Vagina (tissue), 2 donors: ENCODE results near the gene COL12A1. TPM values are rescaled to one million over a fixed set of nuclear protein-coding genes. Genes with fewer than 3 reads are reported as not detected.

Source experiments
- DNase-seq, 2 donors: peaks; one replicate each; pipeline ENCODE4 v3.0.0-alpha.2; 2017; ENCODE audit errors: extremely low spot score in 2 of 2
- H3K27ac ChIP-seq: fragments of 200-600 bp; sonication (generic); one replicate; pipeline ENCODE4 v1.5.1; 2019
- H3K27me3 ChIP-seq: fragments of 200-600 bp; sonication (generic); one replicate; pipeline ENCODE4 v1.5.1; 2019
- H3K36me3 ChIP-seq, 2 donors: fragments of 200-600 bp; sonication (generic); one replicate each; pipeline ENCODE4 v1.5.1; 2017 to 2019
- H3K4me1 ChIP-seq: fragments of 200-600 bp; sonication (generic); one replicate; pipeline ENCODE4 v1.5.1; 2019
- H3K4me3 ChIP-seq, 2 donors: fragments of 200-600 bp; sonication (generic); 1 replicate in 1 of 2; 2 replicates in 1 of 2; pipeline ENCODE4 v1.5.1; 2016 to 2019
- H3K9me3 ChIP-seq: fragments of 200-600 bp; sonication (generic); one replicate; pipeline ENCODE4 v1.5.1; 2019
- CTCF ChIP-seq, 3 experiments: fragments of 450-650 bp in 2 of 3; fragments of 200-600 bp in 1 of 3; sonication (generic) in 1 of 3; IDR thresholded peaks; one replicate each; pipeline ENCODE4 v1.5.1; 2017 to 2019; ENCODE audit warnings: antibody characterized with exemption in 3 of 3, mild to moderate bottlenecking in 2 of 3, moderate library complexity in 2 of 3
- POLR2A ChIP-seq, 2 donors: fragments of 450-650 bp; IDR thresholded peaks; one replicate each; pipeline ENCODE4 v1.6.1; 2017; ENCODE audit warnings: antibody characterized with exemption in 2 of 2, mild to moderate bottlenecking in 2 of 2, moderate library complexity in 2 of 2
- POLR2AphosphoS5 ChIP-seq, 2 donors: sonication (generic); formaldehyde crosslinking; IDR thresholded peaks; one replicate each; pipeline ENCODE4 v1.9.0; 2017; ENCODE audit warnings: antibody characterized with exemption in 2 of 2, mild to moderate bottlenecking in 2 of 2, low read depth in 1 of 2; ENCODE audit not compliant: insufficient read depth in 1 of 2
- intact Hi-C: fragments of 100-400 bp; cut with DNase I; formaldehyde crosslinking; loops from one replicate; pipeline ENCODE4 v1.15.1; 2023
- total RNA-seq: library from RNA; depleted of rRNA; stranded (reverse); fragments of >200 nt; gene quantifications from one replicate; pipeline ENCODE4 v1.2.3, GENCODE V29; 2016

COL12A1 gene
- total RNA-seq, 1 donor from 2014 or later = 130 TPM

DNA sequence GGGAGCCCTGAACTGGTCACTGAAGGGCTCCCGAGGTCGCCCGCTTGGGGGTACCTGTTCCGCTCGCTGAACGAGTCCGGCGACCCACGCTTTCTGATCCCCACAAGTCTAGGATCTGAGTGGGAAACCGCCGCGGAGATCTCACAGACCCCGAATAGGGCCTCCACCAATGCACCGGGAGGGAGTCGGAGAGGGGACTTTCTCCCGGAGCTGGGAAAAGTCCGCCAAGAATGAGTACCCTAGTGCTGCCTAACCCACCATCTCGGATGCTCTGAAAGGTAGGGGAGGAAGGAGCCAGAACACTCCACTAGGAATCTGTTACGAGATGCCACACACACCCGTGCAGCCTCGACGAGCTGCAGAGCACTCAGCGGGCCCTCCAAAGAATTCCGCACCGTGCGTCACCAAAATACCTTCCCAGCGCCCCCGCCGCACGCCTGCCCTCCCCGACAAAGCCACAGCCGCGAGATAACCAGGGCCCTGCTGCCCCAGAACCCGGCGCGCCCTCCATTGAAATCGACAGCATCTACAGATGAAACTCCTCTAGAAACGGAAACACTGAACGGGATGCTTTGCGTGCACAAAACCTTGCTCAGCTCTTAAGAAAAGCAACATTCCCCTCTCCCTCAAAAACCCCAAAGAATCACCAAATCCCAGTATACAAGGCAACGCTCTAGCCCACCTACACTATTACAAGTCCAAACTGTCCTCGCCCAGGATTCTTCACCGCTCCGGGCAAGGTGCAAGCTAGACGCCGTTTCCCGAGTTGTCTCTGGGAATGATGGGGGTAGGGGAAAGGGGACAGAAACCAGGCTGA, 686 bp downstream of the COL12A1 start:
- Histone ChIP-seq H3K27me3 (no peaks in the 10 kb centered on the region), H3K9me3 (no peaks in the 10 kb centered on the region), H3K4me3 (peak overlapping the region; percentile 66 to 79), H3K36me3 (no peaks in the 10 kb centered on the region), H3K27ac (peak overlapping the region; percentile 87), H3K4me1 (peaks cover 54% of the 10 kb centered on the region)
- no peak for TF ChIP-seq POLR2AphosphoS5 (IDR thresholded peaks at IDR 0.05; ENCODE audit: insufficient read depth in 1 of 2, low read depth in 1 of 2)
- no peak for TF ChIP-seq CTCF (IDR thresholded peaks at IDR 0.05)
- no peak for TF ChIP-seq POLR2A (IDR thresholded peaks at IDR 0.05)
- no peak for DNase-seq
- intact Hi-C loops = loop anchor here (5.0 to 10.0 kb wide), 4 partner anchors 108 to 1460 kb away; no protein-coding TSS in a partner anchor

DNA sequence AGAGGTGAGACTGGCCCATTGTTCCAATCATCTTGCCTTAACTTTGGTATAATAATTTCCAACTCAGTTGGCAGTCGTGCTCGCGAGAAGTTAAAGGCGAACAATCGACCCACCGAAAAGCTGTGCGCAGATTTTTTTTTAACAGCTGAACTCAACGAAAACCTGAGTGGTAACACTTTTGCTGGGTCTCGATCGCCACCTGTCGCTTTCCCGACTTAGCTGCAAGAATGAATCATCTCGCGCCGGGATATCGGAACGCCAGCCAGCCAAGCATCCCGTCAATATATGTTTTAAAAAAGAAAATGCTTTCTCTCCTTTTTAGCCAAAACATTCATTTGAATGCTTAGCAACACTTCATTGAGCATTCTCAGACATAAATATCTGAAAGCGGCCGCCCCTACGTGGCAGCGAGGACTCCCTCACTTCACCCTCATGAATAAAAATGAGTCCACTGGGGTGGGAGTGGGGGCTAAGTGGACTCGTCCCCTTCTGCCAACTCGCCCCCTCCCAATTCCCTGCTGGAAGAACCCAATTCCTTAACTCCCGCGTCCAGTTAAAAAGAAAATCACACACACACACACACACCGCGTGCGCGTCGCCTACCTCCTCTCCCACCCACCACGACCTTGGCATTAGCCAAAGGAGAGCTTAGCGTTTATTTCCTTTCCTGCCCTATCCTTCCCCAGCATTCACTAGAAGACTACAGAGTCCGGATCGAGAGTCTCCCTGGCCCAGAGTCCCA, 1.5 kb downstream of the COL12A1 start:
- Histone ChIP-seq H3K9me3 (no peaks in the 10 kb centered on the region), H3K27me3 (no peaks in the 10 kb centered on the region), H3K27ac (peak overlapping the region; percentile 87), H3K36me3 (no peaks in the 10 kb centered on the region), H3K4me1 (peaks cover 54% of the 10 kb centered on the region), H3K4me3 (peak overlapping the region; percentile 66 to 79)
- TF ChIP-seq CTCF (IDR thresholded peaks at IDR 0.05) = peak in 2 of 3 experiments; percentile 67 to 72
- TF ChIP-seq POLR2A (IDR thresholded peaks at IDR 0.05) = no peak
- TF ChIP-seq POLR2AphosphoS5 (IDR thresholded peaks at IDR 0.05; ENCODE audit: insufficient read depth in 1 of 2, low read depth in 1 of 2) = peak in 1 of 2 donors; percentile 47
- DNase-seq = no peak
- intact Hi-C loops = loop anchor here (10.0 kb wide), 3 partner anchors 600 to 1460 kb away; no protein-coding TSS in a partner anchor

GRCh38 chr6:75203721-75204120, 2.1 kb downstream of the COL12A1 start:
- no peak for DNase-seq
- intact Hi-C loops = loop anchor here (10.0 kb wide), 3 partner anchors 599 to 1459 kb away; no protein-coding TSS in a partner anchor
- H3K36me3 ChIP-seq = no peaks in the 10 kb centered on the region
- H3K27ac ChIP-seq = peak overlapping the region; percentile 87
- peak overlapping the region; percentile 66 to 79 for H3K4me3 ChIP-seq
- H3K27me3 ChIP-seq = no peaks in the 10 kb centered on the region
- no peaks in the 10 kb centered on the region for H3K9me3 ChIP-seq
- peaks cover 53% of the 10 kb centered on the region for H3K4me1 ChIP-seq
- TF ChIP-seq POLR2AphosphoS5 (IDR thresholded peaks at IDR 0.05; ENCODE audit: insufficient read depth in 1 of 2, low read depth in 1 of 2) = no peak
- TF ChIP-seq CTCF (IDR thresholded peaks at IDR 0.05) = no peak
- no peak for TF ChIP-seq POLR2A (IDR thresholded peaks at IDR 0.05)

GRCh38 chr6:75202676-75203131, 3.1 kb downstream of the COL12A1 start:
- no peaks in the 10 kb centered on the region for H3K9me3 ChIP-seq
- peaks cover 46% of the 10 kb centered on the region for H3K4me1 ChIP-seq
- intact Hi-C loops = loop anchor here (10.0 kb wide), 3 partner anchors 598 to 1458 kb away; no protein-coding TSS in a partner anchor
- no peak for TF ChIP-seq CTCF (IDR thresholded peaks at IDR 0.05)
- no peak for TF ChIP-seq POLR2A (IDR thresholded peaks at IDR 0.05)
- TF ChIP-seq POLR2AphosphoS5 (IDR thresholded peaks at IDR 0.05; ENCODE audit: insufficient read depth in 1 of 2, low read depth in 1 of 2) = no peak
- DNase-seq = no peak
- no peaks in the 10 kb centered on the region for H3K36me3 ChIP-seq
- peak overlapping the region; percentile 87 for H3K27ac ChIP-seq
- H3K27me3 ChIP-seq = no peaks in the 10 kb centered on the region
- peak overlapping the region; percentile 32 to 43 for H3K4me3 ChIP-seq
